HG03432 (cell line): ENCODE results near the gene CARHSP1.
"Not testable (repeated sequence)": the region's sequence is repeated elsewhere in the genome, so short reads cannot be mapped to it uniquely, and the experiment has no call there.

Source experiments
- ATAC-seq: cut with Tn5 transposase; IDR thresholded peaks from one replicate; pipeline ENCODE4 v1.9.1; 2021; ENCODE audit warnings: mild to moderate bottlenecking, moderate library complexity; ENCODE audit not compliant: unreplicated experiment

The CARHSP1 gene

DNA sequence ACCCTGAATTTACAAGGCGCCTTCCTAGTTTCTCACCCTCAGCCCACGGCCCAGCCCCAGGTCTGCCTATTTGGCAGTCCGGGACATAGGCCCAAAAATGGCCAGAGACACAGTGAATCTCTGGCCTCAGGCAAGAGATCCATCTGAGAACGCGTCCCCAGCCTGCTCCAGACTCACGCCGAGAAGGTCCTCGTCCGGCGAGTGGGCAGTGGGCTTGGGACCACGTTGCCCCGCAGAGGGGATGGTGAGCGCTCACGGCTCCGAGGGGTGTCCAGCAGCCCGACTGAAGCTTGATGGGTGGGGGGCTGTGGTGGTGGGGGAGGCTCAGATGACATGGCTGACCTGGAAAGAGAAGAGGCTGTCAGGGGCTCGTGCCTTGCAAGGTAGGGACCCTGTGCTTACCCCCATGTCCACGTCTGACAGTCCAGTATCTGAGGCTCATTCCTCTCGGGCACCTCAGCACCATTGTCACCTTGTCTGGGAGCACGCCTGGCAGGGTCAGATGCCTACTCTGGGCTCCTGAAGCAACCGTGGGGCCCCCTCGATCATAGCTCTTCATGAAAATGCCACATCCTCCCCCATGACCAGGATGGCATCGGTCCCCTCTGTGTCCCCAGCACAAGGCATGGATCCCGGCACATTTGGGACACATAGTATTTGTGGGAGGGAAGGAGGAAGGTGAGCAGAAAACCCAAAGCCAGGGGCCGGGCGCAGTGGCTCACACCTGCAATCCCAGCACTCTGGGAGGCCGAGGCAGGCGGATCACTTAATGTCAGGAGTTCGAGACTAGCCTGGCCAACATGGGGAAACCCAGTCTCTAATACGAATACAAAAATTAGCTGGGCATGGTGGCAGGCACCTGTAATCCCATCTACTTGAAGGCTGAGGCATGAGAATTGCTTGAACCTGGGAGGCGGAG, 9.6 kb downstream of the CARHSP1 start:
- no peak for ATAC-seq

DNA sequence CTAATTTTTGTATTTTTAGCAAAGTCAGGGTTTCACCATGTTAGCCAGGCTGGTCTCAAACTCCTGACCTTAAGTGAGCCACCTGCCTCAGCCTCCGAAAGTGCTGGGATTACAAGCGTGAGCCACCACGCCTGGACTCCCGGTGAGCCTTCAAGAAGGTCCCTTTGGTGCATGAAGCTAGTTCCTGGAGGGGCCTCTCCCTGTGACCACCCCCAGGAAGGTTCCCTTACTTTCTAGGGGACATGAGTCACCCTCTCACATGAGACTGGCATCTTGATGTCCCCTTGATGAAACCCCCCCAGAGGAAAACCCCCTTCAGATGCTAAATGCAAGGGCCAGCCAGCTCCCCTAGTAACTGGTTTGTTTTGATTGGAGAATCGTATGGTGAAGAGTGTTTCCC, 12.8 kb downstream of the CARHSP1 start:
- no peak for ATAC-seq

DNA sequence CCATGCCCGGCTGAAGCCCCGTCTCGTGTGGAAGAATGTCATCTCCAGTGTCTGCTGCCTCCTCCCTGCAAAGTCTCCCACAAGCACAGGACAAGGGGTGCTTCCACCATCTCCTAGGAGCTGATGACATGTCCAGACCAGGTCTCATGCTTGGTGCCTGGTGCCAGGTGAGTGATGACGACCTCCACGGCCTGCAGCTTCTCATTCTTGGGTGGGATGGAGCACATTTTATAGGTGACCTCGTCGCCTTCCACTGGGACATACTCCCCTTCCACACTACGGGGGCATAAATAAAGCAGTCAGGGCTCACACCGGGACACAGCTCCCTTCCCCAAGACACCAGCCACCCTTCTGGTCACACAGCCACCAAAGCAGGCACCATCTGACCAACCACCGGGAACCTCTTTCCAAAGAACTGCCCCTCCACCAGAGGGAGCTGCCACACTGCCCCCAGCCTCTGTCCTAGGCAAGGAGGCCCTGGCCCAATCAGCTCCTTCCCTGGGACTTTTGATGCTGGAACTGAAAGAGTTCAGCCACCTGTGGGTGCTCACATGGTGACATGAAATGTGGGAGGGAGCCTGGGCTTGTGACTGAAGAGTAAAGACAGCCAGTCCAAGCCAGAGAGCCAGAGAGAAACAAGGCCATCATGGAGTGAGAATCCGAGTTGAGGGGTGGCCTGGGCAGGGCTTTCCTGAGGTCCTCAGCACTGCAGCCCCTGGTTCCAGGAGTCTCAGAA, 13.6 kb downstream of the CARHSP1 start:
- no peak for ATAC-seq

GRCh38 chr16:8854298-8854948, 14.4 kb downstream of the CARHSP1 start:
- ATAC-seq: no peak

DNA sequence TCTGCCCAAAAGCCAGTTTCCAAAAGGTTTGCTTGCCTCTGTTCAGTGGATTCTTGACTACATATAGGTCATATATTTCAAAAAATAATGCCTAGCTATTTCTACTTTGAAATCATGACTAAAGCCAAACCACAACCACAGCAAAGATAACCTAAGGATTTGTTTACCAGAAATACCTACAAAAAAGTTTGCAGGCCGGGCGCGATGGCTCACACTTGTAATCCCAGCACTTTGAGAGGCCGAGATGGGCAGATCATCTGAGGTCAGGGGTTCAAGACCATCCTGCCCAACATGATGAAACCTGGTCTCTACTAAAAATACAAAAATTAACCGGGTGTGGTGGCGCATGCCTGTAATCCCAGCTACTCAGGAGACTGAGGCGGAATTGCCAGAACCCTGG, 15.2 kb downstream of the CARHSP1 start:
- no peak for ATAC-seq

DNA sequence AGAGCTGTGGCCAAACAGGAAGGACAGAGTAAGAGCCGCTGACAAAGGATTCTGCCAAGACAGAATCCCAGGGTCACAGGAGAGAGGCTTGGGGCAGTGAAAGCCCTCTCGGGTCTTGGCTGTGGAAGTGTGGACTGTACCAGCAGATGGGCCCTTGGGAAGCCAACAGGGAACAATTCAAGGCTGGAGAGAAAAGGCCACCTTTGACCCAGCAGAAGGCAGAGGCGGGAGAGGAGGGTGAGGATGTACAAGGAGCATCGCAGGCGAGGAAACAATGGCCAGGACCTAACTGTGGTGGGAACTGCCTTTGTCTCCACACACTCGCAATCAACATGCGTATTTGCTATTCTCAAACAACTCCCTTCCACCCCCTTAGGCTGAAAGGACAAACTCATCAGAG, 15.7 kb downstream of the CARHSP1 start:
- no peak for ATAC-seq

DNA sequence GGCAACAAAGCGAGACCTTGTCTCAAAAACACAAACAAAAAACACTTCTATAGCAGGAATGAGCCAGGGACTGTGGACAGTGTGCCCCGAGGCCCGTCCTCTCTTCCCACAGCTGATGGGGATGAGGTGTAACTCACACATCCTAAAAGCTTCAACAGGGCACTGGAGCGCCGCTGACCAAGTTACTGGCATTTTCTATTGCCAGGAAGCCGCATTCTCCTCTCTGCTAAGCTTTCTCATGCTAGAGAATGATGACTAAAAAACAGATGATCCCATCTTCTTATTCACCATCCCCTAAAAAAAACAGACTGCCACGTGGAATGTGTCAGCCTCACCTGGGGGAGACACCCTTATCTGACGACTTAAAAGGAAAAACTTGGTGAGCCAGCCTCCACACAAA, 16.3 kb downstream of the CARHSP1 start:
- ATAC-seq: no peak

DNA sequence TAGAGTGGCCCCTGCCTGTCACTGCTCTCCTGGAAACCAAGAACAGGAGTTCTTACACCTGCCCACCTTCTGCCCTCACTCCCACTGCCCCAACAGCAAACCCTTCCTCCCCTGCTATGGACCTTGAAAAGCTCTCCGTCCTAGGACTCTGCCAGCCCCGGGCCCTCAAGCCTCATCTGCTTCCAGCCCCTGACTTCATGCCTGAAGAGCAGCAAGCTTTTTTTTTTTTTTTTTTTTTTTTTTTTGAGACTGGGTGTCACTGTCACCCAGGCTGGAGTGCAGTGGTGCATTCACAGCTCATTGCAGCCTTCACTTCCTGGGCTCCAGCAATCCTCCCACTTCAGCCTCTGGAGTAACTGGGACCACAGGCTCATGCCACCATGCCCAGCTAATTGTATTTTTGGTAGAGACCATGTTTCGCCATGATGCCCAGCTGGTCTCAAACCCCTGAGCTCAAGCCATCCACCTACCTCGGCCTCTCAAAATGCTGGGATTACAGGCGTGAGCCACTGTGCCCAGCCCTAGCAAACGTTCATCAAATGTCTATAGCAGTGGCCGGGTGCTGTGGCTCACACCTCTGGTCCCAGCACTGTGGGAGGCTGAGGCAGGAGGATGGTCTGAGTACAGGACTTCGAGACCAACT, 16.9 kb downstream of the CARHSP1 start:
- ATAC-seq: no peak

- peak; percentile 37 for ATAC-seq
Observed at GRCh38 chr16:8850279-8850885, 18.4 kb downstream of the CARHSP1 start.

GRCh38 chr16:8849411-8850011, 19.3 kb downstream of the CARHSP1 start:
- no peak for ATAC-seq

DNA sequence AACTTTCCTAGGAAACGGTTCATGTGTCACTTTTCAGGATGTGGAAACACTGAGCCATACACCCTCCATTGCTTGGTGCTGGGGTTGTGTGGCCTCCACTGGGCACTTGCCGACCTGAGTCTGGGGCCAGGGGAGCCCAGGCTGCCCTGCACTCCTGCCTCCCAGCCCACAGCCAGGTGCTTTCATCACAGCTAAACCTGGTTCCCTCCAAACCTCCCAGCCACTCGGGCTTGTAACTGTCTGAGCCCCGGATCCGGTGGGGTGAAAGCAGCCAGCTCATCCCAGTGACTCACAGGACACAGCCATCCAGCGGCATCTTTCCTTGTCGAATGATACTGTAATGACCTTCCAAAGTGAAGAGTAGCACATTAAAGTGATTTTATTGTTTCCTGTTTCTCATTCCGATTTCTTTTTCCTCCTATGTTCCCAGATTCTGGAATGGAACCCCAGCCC, 19.8 kb downstream of the CARHSP1 start:
- no peak for ATAC-seq

DNA sequence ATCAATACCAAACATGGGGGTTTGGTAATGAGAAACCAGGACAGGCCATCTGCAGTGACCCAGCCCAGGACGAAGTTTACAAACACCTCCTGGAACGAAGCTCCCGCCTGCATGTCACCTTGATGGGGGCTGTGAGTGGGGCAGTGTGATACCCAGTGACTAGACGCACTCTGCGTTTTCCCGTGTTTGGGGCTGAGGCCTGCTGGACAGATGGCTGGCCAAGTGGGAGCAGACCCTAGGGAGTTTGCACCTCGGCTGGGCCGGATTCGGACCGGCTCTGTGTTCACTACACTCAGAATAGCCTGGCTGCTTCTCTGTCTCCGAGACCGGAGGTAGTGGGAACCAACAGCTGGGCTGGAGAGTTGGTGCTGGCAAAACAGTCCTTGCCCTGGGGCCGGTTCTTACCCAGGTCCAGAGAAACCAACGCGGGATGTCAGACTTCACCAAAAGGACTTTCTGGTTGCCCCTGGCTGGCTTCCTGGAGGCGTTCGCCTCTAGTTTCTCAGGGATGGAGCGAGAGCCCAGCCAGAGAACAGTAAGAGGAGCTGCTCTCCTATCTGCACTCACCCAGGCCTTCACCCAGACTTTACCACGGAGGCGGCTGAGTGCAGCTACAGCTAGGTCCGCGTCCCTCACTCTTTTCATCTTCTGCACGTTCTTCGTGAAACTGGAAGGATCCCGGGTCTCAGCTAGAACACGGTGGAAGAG, 20.4 kb downstream of the CARHSP1 start:
- ATAC-seq: no peak

DNA sequence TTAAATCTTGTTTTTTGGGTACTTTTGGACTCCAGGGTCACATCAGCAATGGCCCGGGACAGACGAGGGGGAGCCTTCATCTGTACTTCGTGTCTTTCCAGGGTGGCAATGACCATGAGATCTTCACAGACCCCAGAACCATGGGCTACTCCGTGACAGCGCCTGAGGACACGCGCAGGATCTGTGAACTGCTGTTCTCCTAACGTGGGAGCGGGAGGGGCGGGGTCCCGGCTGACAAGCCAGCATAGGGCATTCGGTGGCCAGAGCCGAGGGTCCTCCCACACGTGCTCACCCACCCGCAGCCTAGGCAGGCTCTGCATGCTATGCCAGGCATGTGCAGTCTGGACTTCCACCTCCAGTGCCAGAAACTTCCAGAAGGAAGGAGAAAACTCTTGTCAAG, 21.2 kb downstream of the CARHSP1 start:
- ATAC-seq: no peak

DNA sequence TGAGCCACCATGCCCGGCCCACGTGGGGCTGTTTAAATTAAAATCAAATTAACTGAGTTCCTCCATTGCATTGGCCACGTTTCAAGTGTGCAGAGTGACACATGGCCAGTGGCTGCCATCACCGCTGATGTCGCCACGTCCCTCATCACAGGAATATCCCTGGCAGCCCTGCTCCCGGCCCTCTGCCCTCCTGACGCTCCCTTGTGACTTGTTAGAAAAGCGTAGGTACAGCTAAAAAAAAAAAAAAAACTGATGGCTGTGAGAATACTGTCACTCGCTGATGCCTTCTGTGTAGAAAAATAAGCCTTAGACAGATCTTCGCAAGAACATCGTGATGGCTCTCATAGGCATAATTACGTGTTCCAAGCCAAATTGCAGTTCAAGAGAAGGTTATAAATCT, 21.7 kb downstream of the CARHSP1 start:
- ATAC-seq: no peak

DNA sequence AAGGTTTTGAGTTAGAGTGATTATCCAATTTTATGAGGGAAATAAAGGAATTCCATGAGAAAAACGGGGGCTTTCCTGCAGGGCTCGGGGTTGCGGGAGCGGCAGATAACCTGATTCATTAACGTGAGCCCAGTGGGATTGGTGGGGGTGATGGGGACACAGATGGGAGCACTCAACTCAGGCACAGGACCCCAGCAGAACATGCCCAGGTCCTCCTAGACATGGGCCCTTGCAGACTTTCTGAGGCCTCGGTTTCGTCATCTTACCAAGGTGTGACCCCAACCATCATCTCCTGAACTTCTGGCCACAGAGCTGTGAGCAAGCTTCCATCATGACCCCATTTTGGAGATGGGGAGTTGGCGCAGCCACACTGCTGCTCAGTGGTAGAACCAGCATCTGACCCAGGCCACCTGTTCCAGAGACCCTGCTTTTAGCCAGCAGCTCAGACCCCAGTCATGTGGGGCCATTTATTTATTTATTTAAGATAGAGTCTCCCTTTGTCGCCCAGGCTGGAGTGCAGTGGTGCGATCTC, 22.3 kb downstream of the CARHSP1 start:
- ATAC-seq: no peak

DNA sequence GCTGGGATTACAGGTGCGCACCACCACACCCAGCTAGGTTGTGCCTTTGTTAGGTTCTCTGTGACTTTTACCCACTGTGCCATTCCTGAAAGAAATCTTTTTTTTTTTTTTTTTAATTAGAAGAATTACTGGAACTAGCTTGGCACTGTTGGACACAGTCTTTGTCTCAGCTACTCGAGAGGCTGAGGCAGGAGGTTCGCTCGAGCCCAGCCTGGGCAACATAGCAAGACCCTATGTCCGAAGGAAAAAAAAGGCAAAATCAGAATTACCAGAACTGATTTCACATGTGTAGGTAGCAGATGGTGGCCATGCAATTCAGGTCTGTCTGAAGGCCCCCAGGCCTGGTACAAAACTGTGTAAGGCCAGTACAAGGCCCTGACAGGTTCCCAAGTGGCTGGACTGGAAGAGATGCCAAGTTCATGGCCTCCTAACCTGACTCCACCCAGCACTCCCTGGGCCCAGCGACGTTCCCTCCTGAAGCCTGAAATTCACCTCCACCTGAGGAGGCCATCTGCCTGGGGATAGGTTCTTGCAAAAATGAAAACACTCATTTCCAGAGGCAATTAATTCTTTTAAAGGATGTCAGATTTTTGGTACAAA, 23.0 kb downstream of the CARHSP1 start:
- ATAC-seq: no peak

DNA sequence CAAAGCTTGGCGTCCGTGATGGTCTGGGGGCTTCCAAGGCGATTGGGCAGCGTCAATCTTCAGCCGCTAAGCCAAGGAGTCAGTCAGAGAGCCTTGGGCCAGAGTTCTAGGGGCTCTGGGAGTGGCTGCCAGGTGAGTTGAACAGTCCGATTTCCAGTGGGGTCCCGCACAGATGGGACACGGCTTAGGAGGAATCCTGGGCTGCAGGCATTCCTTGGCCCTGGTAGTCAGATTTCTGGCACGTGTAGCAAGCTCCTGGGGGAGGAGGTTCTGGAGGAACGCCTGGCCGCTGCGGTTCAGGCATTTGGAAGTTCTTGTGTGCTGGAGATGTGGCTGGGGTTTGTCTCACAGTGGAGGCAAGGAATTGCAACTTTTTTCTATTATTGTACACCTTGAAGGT, 25.5 kb downstream of the CARHSP1 start:
- ATAC-seq: not testable (repeated sequence)

- ATAC-seq: not testable (repeated sequence)
Observed at GRCh38 chr16:8842016-8842415, 26.8 kb downstream of the CARHSP1 start.

GRCh38 chr16:8837594-8837993, 31.2 kb downstream of the CARHSP1 start:
- ATAC-seq: not testable (repeated sequence)
